Right atrium auricular region (tissue), 2 donors: ENCODE measurements around the gene EBF4. TPM values are rescaled to one million over a fixed set of nuclear protein-coding genes. Genes with fewer than 3 reads are reported as not detected.

Source experiments
- DNase-seq: peaks from one replicate; pipeline ENCODE4 v3.0.0-alpha.2; 2019; ENCODE audit warnings: low spot score
- H3K27ac ChIP-seq, 2 donors: fragments of 200-600 bp; sonication (generic); 1 replicate in 1 of 2; 2 replicates in 1 of 2; pipeline ENCODE4 v1.5.1; 2016 to 2019
- H3K27me3 ChIP-seq, 2 donors: fragments of 200-600 bp; sonication (generic); one replicate each; pipeline versions ENCODE4 v1.5.1 to v1.6.0; 2017 to 2019
- H3K36me3 ChIP-seq: fragments of 200-600 bp; sonication (generic); one replicate; pipeline ENCODE4 v1.5.1; 2016
- H3K4me1 ChIP-seq, 2 donors: fragments of 200-600 bp; sonication (generic); one replicate each; pipeline versions ENCODE4 v1.5.1 to v1.6.0; 2017 to 2019
- H3K4me3 ChIP-seq, 2 donors: fragments of 200-600 bp; sonication (generic); 1 replicate in 1 of 2; 2 replicates in 1 of 2; pipeline ENCODE4 v1.5.1; 2017 to 2019; ENCODE audit warnings: mild to moderate bottlenecking in 1 of 2, moderate library complexity in 1 of 2
- H3K9me3 ChIP-seq, 2 donors: fragments of 200-600 bp; sonication (generic); one replicate each; pipeline ENCODE4 v1.5.1; 2019
- CTCF ChIP-seq, 2 donors: fragments of 200-600 bp; sonication (generic); IDR thresholded peaks; one replicate each; pipeline ENCODE4 v1.5.1; 2019; ENCODE audit warnings: antibody characterized with exemption in 2 of 2
- total RNA-seq, 2 donors: library from RNA; depleted of rRNA; stranded (reverse); fragments of >200 nt; gene quantifications; one replicate each; pipeline ENCODE4 v1.1.0, GENCODE V29; 2016

The EBF4 gene
- total RNA-seq, 2 donors from 2014 or later = 2.5 to 8.5 TPM

GRCh38 chr20:2749343-2749950 lies 56.9 kb downstream of the EBF4 start:
- no peaks in the 10 kb centered on the region for H3K36me3 ChIP-seq
- H3K4me1 ChIP-seq = peaks cover 0 to 33% of the 10 kb centered on the region in 2 donors
- H3K27ac ChIP-seq = no peak overlapping the region
- TF ChIP-seq CTCF (IDR thresholded peaks at IDR 0.05) = no peak
- no peaks in the 10 kb centered on the region for H3K9me3 ChIP-seq
- H3K4me3 ChIP-seq = no peak overlapping the region
- H3K27me3 ChIP-seq = peaks cover 8 to 10% of the 10 kb centered on the region in 2 donors
- DNase-seq = no peak

GRCh38 chr20:2749951-2750490 lies 57.4 kb downstream of the EBF4 start:
- Histone ChIP-seq H3K4me1 (peaks cover 0 to 33% of the 10 kb centered on the region in 2 donors), H3K27ac (no peak overlapping the region), H3K27me3 (peaks cover 8 to 10% of the 10 kb centered on the region in 2 donors), H3K4me3 (no peak overlapping the region), H3K9me3 (no peaks in the 10 kb centered on the region), H3K36me3 (no peaks in the 10 kb centered on the region)
- TF ChIP-seq CTCF (IDR thresholded peaks at IDR 0.05) = no peak
- no peak for DNase-seq

- peaks cover 0 to 33% of the 10 kb centered on the region in 2 donors for H3K4me1 ChIP-seq
- TF ChIP-seq CTCF (IDR thresholded peaks at IDR 0.05) = no peak
- DNase-seq = peak; percentile 83
- H3K27ac ChIP-seq = no peak overlapping the region
- H3K4me3 ChIP-seq = peak overlapping the region in 1 of 2 donors; percentile 52
- H3K9me3 ChIP-seq = no peaks in the 10 kb centered on the region
- H3K27me3 ChIP-seq = peaks cover 8 to 10% of the 10 kb centered on the region in 2 donors
- H3K36me3 ChIP-seq = no peaks in the 10 kb centered on the region
These were observed 58.1 kb downstream of the EBF4 start for GRCh38 chr20:2750491-2751251.

- Histone ChIP-seq H3K27ac (peak overlapping the region in 1 of 2 donors; percentile 22), H3K36me3 (no peaks in the 10 kb centered on the region), H3K4me1 (peaks cover 0 to 33% of the 10 kb centered on the region in 2 donors), H3K27me3 (peaks cover 8 to 10% of the 10 kb centered on the region in 2 donors), H3K4me3 (peak overlapping the region; percentile 18 to 52), H3K9me3 (no peaks in the 10 kb centered on the region)
- TF ChIP-seq CTCF (IDR thresholded peaks at IDR 0.05) = no peak
- no peak for DNase-seq
These were observed 58.8 kb downstream of the EBF4 start for GRCh38 chr20:2751347-2751877.

- peak in 1 of 2 donors; percentile 10 for TF ChIP-seq CTCF (IDR thresholded peaks at IDR 0.05)
- no peak for DNase-seq
- Histone ChIP-seq H3K27me3 (peaks cover 8 to 10% of the 10 kb centered on the region in 2 donors), H3K27ac (peak overlapping the region in 1 of 2 donors; percentile 22), H3K4me3 (peak overlapping the region; percentile 26 to 52), H3K4me1 (peaks cover 0 to 33% of the 10 kb centered on the region in 2 donors), H3K36me3 (no peaks in the 10 kb centered on the region), H3K9me3 (no peaks in the 10 kb centered on the region)
These were observed 59.4 kb downstream of the EBF4 start for GRCh38 chr20:2751878-2752566.
